Measurements from ENCODE around the gene C1orf105.

DNA sequence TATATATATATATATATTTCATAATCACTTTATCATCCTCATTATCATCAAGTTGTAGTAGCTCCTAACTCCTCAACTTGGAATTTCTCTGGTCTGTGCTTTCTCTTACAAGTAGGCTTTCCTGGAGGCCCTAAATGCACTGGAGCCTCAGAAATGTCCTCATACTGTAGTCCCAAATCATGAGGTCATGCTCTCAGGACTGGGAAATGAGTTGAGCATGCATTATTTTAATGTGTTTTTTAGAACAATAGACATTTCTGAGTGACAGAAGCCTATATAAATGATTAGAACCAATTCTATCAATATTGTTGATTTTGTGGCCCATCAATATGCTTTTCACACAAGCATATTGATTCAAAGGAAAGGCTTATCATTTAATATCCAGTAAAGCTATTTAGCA, 42.9 kb upstream of the C1orf105 start:
- no peak for TF ChIP-seq POLR2A (IDR thresholded peaks at IDR 0.05)
- TF ChIP-seq, protein P1, sequence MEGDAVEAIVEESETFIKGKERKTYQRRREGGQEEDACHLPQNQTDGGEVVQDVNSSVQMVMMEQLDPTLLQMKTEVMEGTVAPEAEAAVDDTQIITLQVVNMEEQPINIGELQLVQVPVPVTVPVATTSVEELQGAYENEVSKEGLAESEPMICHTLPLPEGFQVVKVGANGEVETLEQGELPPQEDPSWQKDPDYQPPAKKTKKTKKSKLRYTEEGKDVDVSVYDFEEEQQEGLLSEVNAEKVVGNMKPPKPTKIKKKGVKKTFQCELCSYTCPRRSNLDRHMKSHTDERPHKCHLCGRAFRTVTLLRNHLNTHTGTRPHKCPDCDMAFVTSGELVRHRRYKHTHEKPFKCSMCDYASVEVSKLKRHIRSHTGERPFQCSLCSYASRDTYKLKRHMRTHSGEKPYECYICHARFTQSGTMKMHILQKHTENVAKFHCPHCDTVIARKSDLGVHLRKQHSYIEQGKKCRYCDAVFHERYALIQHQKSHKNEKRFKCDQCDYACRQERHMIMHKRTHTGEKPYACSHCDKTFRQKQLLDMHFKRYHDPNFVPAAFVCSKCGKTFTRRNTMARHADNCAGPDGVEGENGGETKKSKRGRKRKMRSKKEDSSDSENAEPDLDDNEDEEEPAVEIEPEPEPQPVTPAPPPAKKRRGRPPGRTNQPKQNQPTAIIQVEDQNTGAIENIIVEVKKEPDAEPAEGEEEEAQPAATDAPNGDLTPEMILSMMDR (IDR thresholded peaks at IDR 0.05), result no peak

Measured in upper lobe of left lung (tissue), 4 donors.